ENCODE measurements around the gene ARID1A. TPM values are rescaled to one million over a fixed set of nuclear protein-coding genes. Genes with fewer than 3 reads are reported as not detected.
"Not testable (repeated sequence)": the region's sequence is repeated elsewhere in the genome, so short reads cannot be mapped to it uniquely, and the experiment has no call there.

Gene ARID1A
- 100 to 1,000 TPM in 1 of 6 donors, 10 to 100 TPM in 5; 61.3 to 102 (median 70.5) TPM for total RNA-seq

- DNase-seq (peak; percentile 94 to 99), ATAC-seq (ENCODE audit: low FRiP score in 2 of 2) (peak; percentile 90 to 94)
- Histone ChIP-seq H3K27ac (peak within 1 kb of the TSS; percentile 96 to 100 (median 97)), H3K27me3 (peaks cover 0 to 2% (median 0%) of the 10 kb centered on the region in 4 donors), H3K9me3 (no peaks in the 10 kb centered on the region), H3K4me3 (peak within 1 kb of the TSS; percentile 68 to 95 (median 90)), H3K36me3 (no peaks in the 10 kb centered on the region), H3K4me1 (peaks cover 46 to 59% (median 52%) of the 10 kb centered on the region in 4 donors)
- peak; percentile 72 to 97 (median 83) for TF ChIP-seq POLR2A (IDR thresholded peaks at IDR 0.05)
- TF ChIP-seq POLR2AphosphoS5 (IDR thresholded peaks at IDR 0.05) = peak; percentile 88 to 91
- peak in 2 of 4 donors; percentile 42 to 73 for TF ChIP-seq EP300 (IDR thresholded peaks at IDR 0.05)
- TF ChIP-seq, protein P1, sequence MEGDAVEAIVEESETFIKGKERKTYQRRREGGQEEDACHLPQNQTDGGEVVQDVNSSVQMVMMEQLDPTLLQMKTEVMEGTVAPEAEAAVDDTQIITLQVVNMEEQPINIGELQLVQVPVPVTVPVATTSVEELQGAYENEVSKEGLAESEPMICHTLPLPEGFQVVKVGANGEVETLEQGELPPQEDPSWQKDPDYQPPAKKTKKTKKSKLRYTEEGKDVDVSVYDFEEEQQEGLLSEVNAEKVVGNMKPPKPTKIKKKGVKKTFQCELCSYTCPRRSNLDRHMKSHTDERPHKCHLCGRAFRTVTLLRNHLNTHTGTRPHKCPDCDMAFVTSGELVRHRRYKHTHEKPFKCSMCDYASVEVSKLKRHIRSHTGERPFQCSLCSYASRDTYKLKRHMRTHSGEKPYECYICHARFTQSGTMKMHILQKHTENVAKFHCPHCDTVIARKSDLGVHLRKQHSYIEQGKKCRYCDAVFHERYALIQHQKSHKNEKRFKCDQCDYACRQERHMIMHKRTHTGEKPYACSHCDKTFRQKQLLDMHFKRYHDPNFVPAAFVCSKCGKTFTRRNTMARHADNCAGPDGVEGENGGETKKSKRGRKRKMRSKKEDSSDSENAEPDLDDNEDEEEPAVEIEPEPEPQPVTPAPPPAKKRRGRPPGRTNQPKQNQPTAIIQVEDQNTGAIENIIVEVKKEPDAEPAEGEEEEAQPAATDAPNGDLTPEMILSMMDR (IDR thresholded peaks at IDR 0.05) = peak; percentile 4 to 77 (median 24)
- 0 to 1% methylated on average over 2 to 56 of the region's 80 CpGs for WGBS, 2 donors
Measured at GRCh38 chr1:26695356-26696118, at the start of gene ARID1A. Gene ARID1A (plus strand): TSS chr1:26696015. CDS start chr1:26696404, 389 bp downstream.

- no peaks in the 10 kb centered on the region for H3K27me3 ChIP-seq
- no peak overlapping the region for H3K4me3 ChIP-seq
- WGBS, 2 donors = 75 to 76% methylated on average over 2 of the region's 2 CpGs
- no peak overlapping the region for H3K27ac ChIP-seq
- H3K36me3 ChIP-seq = no peaks in the 10 kb centered on the region
- H3K4me1 ChIP-seq = no peaks in the 10 kb centered on the region
- no peak for ATAC-seq (ENCODE audit: low FRiP score in 2 of 2)
- TF ChIP-seq POLR2AphosphoS5 (IDR thresholded peaks at IDR 0.05) (no peak), POLR2A (IDR thresholded peaks at IDR 0.05) (no peak), EP300 (IDR thresholded peaks at IDR 0.05) (no peak)
- TF ChIP-seq, protein P1 (IDR thresholded peaks at IDR 0.05) = no peak
- no peak for DNase-seq
- no peaks in the 10 kb centered on the region for H3K9me3 ChIP-seq
Measured at GRCh38 chr1:26664802-26665201, 31.0 kb upstream of the ARID1A start.

GRCh38 chr1:26666855-26667254 is 29.0 kb upstream of the ARID1A start:
- H3K4me3 ChIP-seq = no peak overlapping the region
- 87 to 100% methylated on average over 1 of the region's 1 CpG for WGBS, 2 donors

DNA sequence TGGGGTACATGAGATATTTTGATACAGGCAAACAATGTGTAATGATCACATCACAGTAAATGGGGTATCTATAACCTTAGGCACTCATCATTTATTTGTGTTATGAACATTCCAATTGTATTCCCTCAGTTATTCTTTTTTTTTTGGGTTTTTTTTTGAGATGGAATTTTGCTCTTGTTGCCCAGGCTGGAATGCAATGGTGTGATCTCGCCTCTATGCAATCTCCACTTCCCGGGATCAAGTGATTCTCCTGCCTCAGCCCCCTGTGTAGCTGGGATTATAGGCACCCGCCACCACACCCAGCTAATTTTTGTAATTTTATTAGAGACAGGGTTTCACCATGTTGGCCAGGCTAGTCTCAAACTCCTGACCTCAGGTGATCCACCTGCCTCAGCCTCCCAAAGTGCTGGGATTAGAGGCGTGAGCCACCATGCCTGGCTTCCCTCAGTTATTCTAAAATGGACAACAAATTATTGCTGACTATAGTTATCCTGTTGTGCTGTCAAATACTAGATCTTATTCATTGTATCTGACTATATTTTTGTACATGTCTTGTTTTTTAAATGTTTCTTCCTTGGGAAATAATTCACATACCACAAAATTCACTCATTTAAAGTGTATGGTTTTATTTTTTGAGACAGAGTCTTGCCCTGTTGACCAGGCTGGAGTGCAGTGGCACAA is 27.6 kb upstream of the ARID1A start:
- not testable (repeated sequence) for DNase-seq; H3K27ac ChIP-seq; H3K9me3 ChIP-seq; H3K27me3 ChIP-seq; ATAC-seq (ENCODE audit: low FRiP score in 2 of 2); H3K36me3 ChIP-seq; H3K4me1 ChIP-seq; H3K4me3 ChIP-seq
- WGBS, 2 donors = 81 to 82% methylated on average over 4 of the region's 4 CpGs

More at GRCh38 chr1:26666855-26667254, 29.0 kb upstream of the ARID1A start:
- H3K4me1 ChIP-seq = no peaks in the 10 kb centered on the region
- no peaks in the 10 kb centered on the region for H3K36me3 ChIP-seq
- DNase-seq = no peak
- ATAC-seq (ENCODE audit: low FRiP score in 2 of 2) = no peak
- H3K9me3 ChIP-seq = no peaks in the 10 kb centered on the region
- no peak for TF ChIP-seq POLR2AphosphoS5 (IDR thresholded peaks at IDR 0.05)
- TF ChIP-seq, protein P1 (IDR thresholded peaks at IDR 0.05) = no peak
- no peak overlapping the region for H3K27ac ChIP-seq
- H3K27me3 ChIP-seq = no peaks in the 10 kb centered on the region

DNA sequence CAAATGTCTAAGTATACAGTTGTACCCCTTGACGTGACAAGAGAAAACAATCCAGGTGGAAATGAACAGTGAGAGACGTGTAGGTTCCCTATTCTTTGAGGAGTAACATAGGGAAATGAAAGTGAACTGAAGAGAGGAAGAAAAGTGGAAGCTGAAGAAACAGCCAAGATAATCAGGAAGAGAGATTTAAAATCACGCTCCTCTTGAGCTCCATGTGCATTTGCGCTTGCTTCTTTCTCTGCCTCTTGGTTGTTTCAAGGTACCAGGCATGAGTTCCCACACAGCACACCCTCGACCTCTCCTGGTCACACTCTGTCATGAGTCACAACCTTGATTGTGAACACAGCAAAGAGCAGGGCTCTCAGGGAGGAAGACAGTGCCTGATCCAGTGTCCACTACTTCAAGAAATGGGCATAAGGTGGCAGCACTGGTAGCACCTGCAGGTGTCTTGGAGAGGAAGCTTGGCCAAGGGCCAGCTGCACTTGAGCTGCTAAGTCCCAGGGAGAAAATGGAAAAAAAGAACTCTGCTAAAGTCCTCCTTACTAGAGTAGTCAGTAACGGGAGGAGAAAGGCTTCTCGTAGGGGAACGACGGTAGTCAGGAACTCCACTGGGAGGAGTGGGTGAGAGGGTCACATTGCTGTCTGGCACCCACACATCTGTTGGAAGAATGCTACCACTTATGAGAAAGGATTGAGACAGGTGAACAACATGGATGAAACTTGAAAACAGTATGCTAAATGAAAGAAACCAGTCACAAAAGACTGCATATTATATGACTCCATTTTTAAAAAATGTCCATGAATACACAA is 18.3 kb upstream of the ARID1A start:
- peak in 1 of 2 donors; percentile 96 for DNase-seq
- WGBS, 2 donors = 3 to 5% methylated on average over 9 of the region's 9 CpGs
- Histone ChIP-seq H3K4me3 (peak overlapping the region in 2 of 4 donors; percentile 16 to 22), H3K9me3 (no peaks in the 10 kb centered on the region), H3K4me1 (peaks cover 9 to 13% (median 11%) of the 10 kb centered on the region in 4 donors), H3K36me3 (no peaks in the 10 kb centered on the region), H3K27ac (peak overlapping the region; percentile 9 to 45 (median 26)), H3K27me3 (no peaks in the 10 kb centered on the region)
- TF ChIP-seq POLR2AphosphoS5 (IDR thresholded peaks at IDR 0.05) (peak; percentile 55 to 74), POLR2A (IDR thresholded peaks at IDR 0.05) (no peak)
- TF ChIP-seq, protein P1 (IDR thresholded peaks at IDR 0.05) = peak; percentile 59 to 88 (median 76)
- peak; percentile 95 for ATAC-seq (ENCODE audit: low FRiP score in 2 of 2)

Data from upper lobe of left lung (tissue), 6 donors.